Chondrocyte (in vitro differentiated cells): ENCODE data around the gene DENND5B. TPM values are rescaled to one million over a fixed set of nuclear protein-coding genes. Genes with fewer than 3 reads are reported as not detected.

Experiments used
- DNase-seq: peaks from one replicate; pipeline ENCODE4 v3.0.0; 2021; ENCODE audit warnings: mixed read lengths, low spot score
- H3K27ac Mint-ChIP-seq: one replicate; pipeline ENCODE4 v1.8.0; 2021; ENCODE audit warnings: mild to moderate bottlenecking, moderate library complexity, mixed read lengths; ENCODE audit not compliant: unreplicated experiment
- H3K27me3 Mint-ChIP-seq: 2 replicates; pipeline ENCODE4 v1.8.0; 2021; ENCODE audit warnings: low read depth, mixed read lengths
- H3K36me3 Mint-ChIP-seq: 2 replicates; pipeline ENCODE4 v1.8.0; 2021; ENCODE audit warnings: low read depth, mixed read lengths
- H3K4me1 Mint-ChIP-seq: 2 replicates; pipeline ENCODE4 v1.8.0; 2021; ENCODE audit warnings: low read depth, mild to moderate bottlenecking, mixed read lengths
- H3K4me3 Mint-ChIP-seq: one replicate; pipeline ENCODE4 v1.8.0; 2021; ENCODE audit warnings: mild to moderate bottlenecking, moderate library complexity, mixed read lengths; ENCODE audit not compliant: unreplicated experiment
- H3K9me3 Mint-ChIP-seq: 2 replicates; pipeline ENCODE4 v1.8.0; 2021; ENCODE audit warnings: low read depth, mixed read lengths
- total RNA-seq: library from RNA; stranded (reverse); gene quantifications from 3 replicates; pipeline ENCODE4 v1.2.1, GENCODE V29; 2021
- TF ChIP-seq, protein P1 (sequence below): fragments of 200-600 bp; sonication (generic); IDR thresholded peaks from 2 replicates; pipeline ENCODE4 v1.5.0; 2021; ENCODE audit warnings: antibody characterized with exemption, mild to moderate bottlenecking, moderate library complexity

The DENND5B gene
- total RNA-seq, 1 donor from 2014 or later: 14.1 TPM

DNA sequence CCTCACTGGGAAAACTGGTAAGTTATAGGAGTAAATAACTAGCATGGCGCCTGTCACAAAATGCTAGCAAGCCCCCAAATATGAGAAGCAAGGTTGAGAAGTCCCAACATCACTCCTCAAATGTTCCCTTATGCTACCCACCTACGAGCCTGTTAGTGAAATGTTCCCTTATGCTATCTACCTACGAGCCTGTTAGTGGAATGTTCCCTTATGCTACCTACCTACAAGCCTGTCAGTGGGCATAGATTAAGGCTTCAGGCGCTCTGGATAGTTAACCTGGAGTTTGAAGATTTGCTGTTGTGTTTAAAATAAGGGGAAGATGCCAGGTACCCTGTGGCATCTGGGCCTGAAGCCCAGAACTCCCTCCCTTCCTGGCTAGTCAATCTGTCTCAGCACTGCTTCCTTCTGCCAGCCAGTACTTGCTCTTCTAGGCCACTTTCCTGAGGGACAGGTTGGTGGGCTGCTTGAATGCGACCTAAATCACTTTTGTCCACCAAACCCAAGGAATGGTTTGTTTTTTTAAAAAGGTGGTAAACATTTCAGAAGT, 197.9 kb downstream of the DENND5B start:
- TF ChIP-seq, protein P1, sequence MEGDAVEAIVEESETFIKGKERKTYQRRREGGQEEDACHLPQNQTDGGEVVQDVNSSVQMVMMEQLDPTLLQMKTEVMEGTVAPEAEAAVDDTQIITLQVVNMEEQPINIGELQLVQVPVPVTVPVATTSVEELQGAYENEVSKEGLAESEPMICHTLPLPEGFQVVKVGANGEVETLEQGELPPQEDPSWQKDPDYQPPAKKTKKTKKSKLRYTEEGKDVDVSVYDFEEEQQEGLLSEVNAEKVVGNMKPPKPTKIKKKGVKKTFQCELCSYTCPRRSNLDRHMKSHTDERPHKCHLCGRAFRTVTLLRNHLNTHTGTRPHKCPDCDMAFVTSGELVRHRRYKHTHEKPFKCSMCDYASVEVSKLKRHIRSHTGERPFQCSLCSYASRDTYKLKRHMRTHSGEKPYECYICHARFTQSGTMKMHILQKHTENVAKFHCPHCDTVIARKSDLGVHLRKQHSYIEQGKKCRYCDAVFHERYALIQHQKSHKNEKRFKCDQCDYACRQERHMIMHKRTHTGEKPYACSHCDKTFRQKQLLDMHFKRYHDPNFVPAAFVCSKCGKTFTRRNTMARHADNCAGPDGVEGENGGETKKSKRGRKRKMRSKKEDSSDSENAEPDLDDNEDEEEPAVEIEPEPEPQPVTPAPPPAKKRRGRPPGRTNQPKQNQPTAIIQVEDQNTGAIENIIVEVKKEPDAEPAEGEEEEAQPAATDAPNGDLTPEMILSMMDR: no peak
- H3K27ac Mint-ChIP-seq: no peak overlapping the region
- no peak overlapping the region for H3K4me3 Mint-ChIP-seq
- peaks cover 7% of the 10 kb centered on the region for H3K36me3 Mint-ChIP-seq
- no peaks in the 10 kb centered on the region for H3K9me3 Mint-ChIP-seq
- DNase-seq: no peak
- H3K27me3 Mint-ChIP-seq: no peaks in the 10 kb centered on the region
- no peaks in the 10 kb centered on the region for H3K4me1 Mint-ChIP-seq

DNA sequence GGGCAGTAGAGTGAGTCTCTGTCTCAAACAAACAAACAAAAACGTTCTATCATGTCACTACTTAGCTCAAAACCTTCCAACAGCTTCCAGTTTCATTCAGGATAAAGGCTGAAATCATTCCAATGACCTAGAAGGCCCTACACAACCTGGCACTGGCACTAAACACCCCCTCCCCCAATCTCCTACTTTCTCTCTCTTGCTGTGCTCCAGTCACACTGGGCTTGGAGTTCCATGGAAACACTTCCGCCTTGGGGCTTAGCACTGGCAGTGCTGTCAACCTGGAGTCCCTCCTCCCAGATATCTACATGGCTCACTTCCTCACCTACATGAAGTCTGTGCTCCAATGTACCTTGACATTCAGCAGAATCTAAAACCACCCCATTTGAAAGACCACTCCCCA, 199.9 kb downstream of the DENND5B start:
- Mint-ChIP-seq H3K27me3 (no peaks in the 10 kb centered on the region), H3K27ac (no peak overlapping the region), H3K9me3 (no peaks in the 10 kb centered on the region), H3K36me3 (peaks cover 5% of the 10 kb centered on the region), H3K4me3 (no peak overlapping the region), H3K4me1 (peaks cover 10% of the 10 kb centered on the region)
- TF ChIP-seq, protein P1: no peak
- DNase-seq: no peak

DNA sequence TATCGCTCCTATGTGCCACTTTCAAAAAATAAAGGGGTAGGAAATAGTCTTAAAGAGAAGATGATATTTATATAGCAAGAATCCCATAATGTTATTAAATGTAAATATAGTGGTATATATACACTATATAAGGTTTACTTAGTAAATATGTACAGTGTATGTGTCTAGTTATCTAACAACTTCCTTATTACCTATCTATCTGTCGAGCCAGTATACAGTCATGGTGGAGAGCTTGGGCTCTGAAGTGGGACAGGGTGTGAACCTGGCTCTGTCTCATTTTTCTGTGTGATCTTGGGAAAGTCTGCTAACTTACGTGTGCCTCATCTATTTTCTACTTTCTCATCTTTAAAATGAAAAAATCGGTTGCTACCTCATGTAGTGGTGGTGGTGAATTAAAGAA, 202.2 kb downstream of the DENND5B start:
- TF ChIP-seq, protein P1: no peak
- no peaks in the 10 kb centered on the region for H3K27me3 Mint-ChIP-seq

DNA sequence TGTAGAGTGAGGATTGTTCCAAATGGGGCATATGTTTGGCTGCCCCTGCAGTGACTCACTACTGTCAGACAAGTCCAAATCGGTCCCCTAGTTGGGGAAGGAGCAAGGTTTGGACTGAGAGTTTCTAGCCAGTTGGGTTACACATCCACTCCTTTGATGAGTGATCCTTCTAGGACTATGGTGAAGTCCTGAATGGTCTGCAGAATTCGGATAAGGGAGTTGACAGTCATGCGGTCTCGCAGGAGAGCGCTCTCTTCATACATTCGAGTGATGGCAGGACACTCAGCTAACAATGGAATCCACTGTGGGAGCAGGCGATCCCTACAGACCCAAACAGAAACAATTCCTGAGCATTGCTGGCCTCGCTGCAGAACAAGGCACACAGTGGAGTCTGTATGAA, 203.5 kb downstream of the DENND5B start:
- Mint-ChIP-seq H3K36me3 (peaks cover 5% of the 10 kb centered on the region), H3K27me3 (no peaks in the 10 kb centered on the region), H3K4me3 (no peak overlapping the region), H3K27ac (no peak overlapping the region), H3K4me1 (peaks cover 11% of the 10 kb centered on the region), H3K9me3 (no peaks in the 10 kb centered on the region)
- TF ChIP-seq, protein P1: no peak
- no peak for DNase-seq

More for the DNA sequence above, 202.2 kb downstream of the DENND5B start:
- Mint-ChIP-seq H3K27ac (no peak overlapping the region), H3K36me3 (peaks cover 5% of the 10 kb centered on the region), H3K4me3 (no peak overlapping the region), H3K4me1 (peaks cover 11% of the 10 kb centered on the region), H3K9me3 (no peaks in the 10 kb centered on the region)
- no peak for DNase-seq

DNA sequence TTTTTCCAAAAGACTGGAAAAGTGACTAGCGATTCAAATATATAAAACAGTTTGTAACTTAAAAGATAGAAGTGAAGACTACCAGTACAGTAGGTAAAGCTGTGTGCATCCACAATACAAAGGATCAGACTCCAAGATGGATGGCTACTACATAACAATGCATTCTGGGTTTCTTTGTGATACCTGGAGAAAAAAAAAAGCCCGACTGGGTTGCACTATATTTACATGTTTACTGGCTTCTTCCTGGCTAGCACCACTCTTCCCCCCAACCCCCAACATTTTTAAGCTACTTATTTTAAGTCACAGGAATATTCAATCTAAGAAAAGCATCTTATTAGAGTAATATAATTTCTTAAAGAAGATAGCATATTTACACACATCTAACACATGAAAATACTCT, 203.9 kb downstream of the DENND5B start:
- Mint-ChIP-seq H3K9me3 (peaks cover 1% of the 10 kb centered on the region), H3K27ac (no peak overlapping the region), H3K4me3 (no peak overlapping the region), H3K4me1 (peaks cover 11% of the 10 kb centered on the region), H3K27me3 (no peaks in the 10 kb centered on the region), H3K36me3 (peaks cover 5% of the 10 kb centered on the region)
- DNase-seq: no peak
- TF ChIP-seq, protein P1: no peak
